NCI-H524 treated with DMSO at 0.1 percent for 48 hours (cell line): ENCODE results near the gene AUH.
"Not testable (repeated sequence)": the region's sequence is repeated elsewhere in the genome, so short reads cannot be mapped to it uniquely, and the experiment has no call there.

ENCODE experiments used
- DNase-seq: peaks from one replicate; lab custom pipeline; 2025; lab: John Stamatoyannopoulos, UW

Gene AUH, protein sequence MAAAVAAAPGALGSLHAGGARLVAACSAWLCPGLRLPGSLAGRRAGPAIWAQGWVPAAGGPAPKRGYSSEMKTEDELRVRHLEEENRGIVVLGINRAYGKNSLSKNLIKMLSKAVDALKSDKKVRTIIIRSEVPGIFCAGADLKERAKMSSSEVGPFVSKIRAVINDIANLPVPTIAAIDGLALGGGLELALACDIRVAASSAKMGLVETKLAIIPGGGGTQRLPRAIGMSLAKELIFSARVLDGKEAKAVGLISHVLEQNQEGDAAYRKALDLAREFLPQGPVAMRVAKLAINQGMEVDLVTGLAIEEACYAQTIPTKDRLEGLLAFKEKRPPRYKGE

DNA sequence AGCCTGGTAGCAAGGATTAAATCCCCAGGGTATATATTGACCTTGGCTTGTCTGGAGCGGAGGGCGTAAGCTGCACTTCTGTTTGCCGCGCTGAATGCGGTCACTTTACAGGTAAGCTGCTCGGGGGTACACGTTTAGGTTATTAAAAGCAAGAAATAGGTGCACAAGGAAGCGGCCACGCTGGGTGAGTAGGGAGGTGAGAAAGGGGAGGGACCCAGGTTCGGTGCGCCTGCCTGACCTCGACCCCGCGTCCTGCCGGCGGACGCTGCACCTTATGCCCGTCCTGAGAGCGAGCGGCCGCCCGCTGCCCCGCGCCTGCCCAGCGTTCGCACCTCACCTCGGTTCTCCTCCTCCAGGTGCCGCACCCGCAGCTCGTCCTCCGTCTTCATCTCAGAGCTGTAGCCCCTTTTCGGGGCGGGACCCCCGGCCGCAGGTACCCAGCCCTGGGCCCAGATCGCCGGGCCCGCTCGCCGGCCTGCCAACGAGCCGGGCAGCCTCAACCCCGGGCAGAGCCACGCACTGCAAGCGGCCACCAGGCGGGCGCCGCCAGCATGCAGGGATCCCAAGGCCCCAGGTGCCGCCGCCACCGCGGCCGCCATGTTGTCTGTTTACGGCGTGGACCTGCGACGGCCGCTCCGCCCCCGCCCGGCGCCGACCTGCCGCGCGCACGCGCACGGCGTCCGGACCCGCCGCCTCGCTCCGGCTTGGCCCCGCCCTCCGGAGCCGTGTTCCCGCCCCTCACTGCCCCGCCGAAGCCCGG lies at the start of gene AUH:
AUH (minus strand) TSS at position 628 of the 760 bp plus-strand sequence; CDS start at position 599, 29 bp downstream.
- DNase-seq = no peak

DNA sequence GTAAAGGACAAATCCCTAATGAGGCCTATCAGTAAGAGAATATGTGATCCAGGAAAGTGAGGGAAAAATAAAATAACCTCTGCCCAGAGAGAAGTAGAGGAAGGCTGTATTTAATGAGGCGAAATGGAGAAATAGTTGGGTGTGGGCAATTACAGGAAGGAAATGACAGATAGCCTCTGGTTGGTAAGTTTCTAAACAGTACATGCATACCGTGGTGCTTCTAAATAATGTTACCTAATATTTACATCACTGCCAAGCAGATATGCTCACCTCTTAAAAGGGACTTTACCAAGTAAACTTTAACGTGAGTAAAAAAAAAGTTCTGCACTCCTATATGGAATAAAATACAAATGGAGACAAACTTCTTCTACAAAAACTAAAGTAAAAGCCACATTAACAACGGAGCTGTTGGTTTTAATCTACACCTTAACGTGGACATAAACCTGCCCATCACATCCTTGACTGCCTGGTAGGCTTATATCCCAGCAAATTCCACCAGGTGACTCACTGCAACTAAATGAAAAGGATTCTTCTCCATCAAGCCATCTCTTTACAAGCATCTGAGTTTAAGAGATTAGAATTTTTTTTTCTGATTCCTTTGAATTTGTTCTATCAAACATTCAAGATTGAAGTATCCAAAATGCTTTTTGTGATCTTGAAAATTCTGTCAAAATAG lies 49.5 kb upstream of the AUH start:
- DNase-seq = no peak

DNA sequence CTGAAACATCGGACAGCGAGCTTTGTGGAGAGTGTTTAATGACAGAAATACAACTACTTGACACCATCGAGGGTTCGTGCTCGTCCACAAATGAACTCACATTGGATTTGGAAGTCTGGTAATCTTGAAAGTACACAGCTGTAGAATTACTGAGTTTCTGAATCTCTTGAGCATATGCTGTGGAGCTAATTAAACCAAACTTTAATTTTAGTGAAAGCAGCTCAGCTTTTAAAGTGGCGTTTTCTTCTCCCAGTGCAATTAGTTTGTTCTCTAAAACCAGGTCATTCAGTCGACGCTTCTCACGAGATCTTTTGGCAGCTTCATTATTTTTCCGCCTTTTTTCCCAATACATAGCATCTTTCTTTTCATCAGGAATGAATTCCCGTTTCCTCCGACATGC lies 48.4 kb upstream of the AUH start:
- no peak for DNase-seq

DNA sequence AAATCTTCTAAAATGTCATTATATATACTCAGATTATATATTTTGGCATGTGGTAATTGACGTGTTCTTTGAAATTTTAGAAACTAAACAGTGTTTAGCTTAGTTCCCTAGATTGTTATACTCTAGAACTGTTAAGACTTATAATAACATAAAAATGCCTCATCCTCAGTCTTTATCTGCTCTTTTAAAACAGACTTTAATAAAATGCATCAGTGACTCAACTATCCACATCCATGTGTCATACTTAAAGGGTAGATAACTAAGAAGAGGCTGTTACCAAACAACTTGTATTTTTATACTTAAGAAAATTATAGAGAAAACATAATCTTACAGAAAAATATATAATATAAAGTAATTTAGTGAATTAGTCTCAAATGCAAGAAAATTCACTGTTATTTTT lies 46.8 kb upstream of the AUH start:
- no peak for DNase-seq

DNA sequence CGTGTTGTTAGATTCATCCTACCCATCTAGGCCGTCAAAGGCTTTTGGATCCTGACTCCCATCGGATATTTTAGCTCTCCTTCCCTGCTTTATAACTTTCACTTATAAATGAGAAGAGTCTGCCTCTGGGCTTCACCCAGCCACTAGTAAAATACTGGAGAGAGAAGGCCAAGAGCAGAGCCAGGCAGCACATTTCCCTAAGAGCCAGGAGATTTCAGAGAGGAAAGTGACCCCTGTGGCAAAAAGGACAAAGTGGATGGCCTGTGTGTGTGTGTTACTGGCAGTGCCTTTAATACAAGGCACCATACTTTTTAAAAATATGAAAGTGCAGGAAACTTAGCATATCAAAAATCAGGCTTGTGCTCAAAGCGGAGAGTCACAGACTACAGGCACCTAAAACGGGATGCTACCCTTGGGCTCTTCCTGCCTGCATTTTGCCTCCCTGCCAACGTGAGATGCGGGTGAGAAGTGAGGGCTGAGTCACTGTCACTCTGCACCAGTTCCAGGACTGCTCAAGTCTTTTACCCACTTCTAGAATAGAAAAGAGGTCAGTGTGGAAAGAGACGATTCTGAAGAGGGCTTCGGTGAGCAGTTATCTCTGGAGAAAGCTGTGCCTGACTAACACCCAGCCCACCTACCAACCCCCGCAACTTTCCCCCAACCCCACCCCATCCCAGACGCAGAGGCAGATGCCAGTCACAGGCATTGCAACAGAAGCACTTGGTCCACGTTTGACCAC lies 46.0 kb upstream of the AUH start:
- no peak for DNase-seq

DNA sequence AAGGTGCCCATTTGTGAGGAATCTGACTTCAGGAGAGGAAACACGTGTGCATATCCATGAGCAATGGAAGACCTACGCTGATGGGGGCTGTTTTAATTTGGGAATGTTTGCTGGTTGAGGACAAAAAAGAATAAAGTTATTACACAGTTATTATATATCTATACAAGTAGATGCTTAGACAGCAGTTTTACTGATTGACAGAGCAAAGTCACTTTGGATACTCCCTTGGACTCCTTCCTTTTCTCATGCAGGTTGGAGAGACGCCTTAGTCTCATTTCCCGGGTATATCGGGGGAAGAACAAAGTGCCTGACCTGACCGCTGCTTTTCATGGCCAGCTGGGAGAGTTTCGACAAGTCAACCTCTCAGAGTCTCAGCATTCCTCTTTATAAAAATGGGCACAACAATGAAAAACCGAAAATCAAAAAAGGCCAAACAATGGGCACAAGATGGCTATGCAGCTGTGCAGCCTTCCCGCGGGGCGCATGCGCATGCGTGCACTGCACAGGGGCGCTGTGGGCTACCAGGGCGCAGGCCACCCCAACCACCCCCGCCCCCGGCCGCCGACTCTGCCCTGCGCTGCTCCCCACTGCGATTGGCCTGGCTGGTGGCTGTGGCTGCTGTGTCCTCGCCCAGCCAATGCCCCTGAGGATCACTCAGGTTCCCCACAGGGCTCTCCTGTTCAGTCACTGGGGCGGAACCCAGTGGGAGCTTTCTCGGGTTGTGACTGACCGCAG lies 43.8 kb upstream of the AUH start:
- DNase-seq = no peak

DNA sequence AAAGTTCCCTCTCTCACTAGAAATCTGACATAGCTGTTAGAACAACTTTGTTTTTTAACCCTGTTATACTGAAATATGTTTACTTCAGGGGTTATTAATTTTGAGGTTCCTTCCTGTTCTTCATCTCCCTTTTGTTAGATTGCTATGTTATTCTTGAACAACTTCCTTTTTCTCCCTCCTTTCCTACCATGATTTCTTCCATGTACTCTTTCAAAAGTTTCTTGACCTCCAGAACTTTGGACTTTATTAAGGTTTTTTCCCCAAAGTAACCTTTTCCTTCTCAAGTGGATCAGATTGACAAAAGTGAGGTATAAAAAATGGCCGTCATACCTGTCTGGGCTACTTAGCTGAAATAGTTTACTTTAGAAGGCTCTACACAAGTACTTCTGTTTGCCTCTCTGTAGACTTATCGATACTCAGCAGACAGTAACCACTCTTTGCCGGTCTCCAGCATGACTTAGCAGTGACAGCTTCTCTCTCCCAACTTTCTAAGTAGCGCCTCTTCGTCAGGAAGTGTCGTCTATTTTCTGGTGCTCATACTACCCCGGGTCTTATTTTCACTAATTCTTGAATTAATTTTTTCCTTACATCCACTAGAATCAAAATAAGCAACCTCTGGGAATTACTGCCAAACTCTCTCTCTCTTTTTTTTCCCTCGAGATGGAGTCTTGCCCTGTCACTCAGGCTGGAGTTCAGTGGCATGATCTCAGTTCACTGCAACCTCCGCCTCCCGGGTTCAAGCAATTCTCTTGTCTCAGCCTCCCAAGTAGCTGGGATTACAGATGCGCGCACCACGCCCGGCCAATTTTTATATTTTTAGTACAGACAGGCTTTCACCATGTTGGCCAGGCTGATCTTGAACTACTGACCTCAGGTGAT lies 42.2 kb upstream of the AUH start:
- DNase-seq = no peak

DNA sequence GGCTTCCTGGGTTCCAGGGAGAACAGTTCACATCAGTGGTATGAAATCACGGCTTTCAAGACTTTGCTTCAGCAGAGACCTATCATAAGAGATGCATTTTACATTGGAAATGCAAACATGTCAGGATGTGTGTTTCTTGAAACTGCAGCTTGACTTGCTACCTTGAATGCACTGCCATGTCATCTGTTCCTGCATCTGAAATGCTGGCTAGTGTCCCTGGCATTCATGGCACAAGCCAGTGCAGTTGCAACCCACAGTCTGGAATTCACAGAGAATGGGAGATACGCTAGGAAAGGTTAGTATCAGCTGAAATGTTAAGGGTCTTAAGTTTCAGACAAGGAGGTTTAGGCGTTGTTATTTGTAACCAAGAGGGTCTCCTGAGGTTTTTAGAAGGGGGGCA lies 37.2 kb upstream of the AUH start:
- no peak for DNase-seq

DNA sequence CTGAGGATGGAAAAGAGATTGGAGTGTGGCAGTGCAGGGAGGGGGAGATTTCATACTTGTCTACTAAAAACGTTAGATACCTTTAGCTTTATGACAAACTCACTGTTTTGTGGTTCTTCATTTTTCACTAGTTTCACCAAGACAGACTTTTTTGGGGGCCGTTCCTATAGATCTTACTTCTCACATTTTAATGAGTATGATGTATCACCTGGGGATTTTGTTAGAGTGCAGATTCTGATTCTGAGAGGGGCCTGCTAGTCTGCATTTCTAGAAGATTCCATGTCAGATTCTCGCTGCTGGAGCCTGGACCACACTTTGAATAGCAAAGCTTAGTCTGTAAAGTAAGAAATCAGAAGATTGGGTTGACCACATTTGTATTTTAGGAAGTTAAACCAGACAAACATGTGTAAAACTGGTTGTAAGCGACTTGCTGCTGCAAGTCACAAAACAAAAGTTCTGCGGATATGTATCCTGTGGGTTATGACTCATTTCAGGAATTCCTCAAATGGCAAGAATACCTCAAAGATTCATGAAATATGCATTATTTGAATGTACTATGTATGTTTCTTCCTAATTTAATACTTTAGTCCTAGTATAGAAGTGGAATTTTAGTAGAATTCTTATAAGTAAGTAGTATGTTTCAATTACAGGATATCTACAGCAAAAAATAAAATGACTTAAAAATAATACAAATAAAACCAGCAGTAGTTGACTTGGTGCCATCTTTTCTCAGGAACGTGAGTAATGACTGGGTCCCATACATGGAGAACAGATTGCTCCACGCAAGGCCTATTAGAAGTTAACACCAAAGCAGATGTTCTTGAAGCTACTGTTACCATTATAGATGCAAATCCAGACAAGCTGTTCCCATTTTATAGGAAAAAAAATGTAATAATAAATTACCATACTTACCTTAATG lies 34.1 kb upstream of the AUH start:
- DNase-seq = no peak

DNA sequence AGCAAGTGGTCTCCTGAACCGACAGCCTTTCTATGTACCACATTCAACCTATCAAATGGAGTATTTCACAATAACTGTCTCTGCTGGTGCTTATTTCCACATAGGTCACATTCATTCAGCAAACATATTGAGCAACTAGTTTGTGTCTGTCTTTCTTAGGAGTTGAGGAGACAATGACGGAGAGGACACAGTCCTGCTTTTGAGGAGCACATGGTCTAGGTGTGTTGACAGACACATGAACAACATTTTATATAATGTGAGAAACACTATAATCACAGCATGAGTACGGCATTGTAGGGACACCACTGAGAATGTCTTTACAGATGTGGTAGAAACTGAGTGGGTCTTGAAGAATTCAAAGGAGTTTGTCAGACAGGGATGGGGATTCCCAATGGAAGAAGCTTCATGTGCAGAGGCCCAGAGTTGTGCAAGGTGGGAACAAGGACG lies 33.4 kb upstream of the AUH start:
- DNase-seq = no peak

DNA sequence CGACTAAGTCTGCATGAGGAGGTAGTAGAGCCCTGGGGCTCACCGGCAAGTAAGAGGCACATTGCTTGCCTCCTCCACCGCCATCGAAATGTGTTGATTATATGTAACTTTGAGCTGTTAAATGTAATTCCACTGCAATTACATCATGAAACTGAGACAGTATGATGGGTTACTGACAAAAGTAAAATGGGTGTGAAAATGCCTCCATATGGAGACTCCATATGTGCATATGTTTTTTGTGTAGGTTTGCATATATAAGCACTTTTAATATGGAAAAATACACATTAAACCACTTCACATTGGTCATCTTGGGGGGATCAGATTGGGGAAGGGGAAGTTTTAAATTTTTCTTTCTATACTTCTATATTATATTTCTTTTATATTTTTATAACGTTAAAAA lies 32.1 kb upstream of the AUH start:
- DNase-seq = no peak

DNA sequence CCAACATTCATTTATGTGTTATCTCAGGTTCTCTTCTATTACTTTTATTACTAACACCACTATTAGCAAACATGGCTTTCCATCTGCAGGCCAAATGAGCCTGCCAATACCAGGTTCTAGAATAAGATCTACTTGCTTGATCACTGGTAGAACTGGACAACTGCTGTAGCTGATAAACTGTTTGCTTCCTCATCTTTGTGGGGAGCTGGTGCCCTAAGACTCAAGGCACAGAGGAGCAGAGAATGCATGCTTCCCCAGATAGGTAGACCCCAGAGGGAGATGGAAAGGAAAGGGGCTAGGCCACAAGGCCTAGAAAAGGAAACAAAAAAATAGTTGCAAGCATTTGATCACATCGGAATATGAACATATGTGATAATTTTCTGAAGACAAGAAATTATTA lies 30.7 kb upstream of the AUH start:
- no peak for DNase-seq

DNA sequence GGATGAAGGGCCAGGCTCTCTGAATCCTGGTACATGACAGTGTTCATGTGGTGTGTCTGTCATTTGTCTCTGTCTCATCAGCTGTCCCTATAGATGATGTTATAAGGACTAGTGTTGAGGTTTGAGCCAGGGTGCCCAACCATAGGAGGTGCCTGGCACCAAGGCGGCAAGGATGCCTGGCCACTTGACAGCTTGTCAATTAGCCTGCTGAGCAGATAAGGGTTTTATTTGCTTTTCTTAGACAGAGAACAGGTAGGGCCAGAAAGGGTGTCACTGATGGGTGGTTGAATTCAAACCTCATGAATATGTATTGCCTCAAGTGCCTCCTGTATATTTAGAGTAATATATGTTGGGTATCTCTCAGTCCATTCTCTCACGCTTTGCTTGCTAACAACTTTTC lies 30.1 kb upstream of the AUH start:
- no peak for DNase-seq

DNA sequence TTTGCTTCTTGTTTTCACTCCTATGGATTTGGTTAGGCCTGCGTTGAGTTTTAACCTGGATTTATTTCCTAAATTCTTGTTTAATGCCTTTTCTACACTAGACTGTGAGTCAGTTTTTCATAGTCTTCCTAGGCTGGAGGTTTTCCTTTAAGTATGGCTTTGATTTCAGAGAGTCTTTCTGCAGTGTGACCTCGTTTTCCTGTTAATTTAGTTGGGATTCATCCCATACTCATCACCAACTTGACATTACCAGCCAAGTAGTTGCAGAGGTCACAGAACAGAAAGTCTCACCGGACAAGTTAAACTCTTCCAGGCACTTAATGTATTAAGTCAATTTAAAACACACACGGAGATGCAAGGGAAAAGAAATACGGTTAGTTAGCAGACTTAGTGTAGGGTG lies 29.7 kb upstream of the AUH start:
- no peak for DNase-seq

DNA sequence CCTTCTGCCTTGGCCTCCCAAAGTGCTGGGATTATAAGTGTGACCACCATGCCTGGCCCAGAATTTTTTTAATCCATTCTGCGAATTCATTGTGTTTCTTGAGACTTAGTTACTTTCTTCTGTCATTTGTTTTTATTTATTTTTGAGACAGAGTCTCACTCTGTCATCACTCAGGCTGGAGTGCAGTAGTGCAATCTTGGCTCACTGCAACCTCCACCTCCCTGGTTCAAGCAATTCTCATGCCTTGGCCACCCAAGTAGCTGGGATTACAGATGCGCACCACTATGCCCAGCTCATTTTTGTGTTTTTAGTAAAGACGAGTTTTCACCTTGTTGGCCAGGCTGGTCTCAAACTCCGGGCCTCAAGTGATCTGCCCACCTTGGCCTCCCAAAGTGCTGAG lies 28.0 kb upstream of the AUH start:
- not testable (repeated sequence) for DNase-seq

DNA sequence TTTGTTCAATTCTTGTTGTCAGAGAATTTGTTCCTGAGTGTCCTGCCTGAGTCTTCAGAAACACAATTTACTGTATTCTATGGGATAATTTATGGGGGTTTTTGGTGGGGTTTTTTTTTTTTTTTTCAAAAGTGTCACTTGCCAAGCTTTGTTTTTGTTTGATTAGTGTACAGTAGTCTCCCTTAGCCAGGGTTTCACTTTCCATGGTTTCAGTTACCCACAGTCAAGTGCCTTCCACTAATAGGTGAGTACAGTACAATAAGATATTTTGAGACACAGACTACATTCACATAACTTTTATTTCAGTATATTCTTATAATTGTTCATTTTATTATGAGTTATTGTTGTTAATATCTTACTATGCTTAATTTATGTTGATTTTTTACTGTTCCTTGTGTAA lies 25.0 kb upstream of the AUH start:
- DNase-seq = no peak

DNA sequence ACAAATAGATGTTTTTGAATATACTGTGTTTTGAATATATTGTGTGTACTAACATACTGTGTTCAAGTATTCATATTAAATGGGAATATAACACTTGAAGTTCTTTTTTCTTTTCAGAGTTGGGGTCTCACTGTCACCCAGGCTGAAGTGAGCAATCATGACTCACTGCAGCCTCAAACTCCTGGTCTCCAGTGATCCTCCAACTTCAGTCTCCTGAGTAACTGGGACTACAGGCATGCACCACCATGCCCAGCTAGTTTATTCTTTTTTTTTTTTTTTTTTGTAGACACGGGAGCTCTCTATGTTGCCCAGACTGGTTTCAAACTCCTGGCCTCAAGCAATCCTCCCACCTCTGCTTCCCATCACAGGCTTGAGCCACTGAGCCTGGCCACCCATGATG lies 23.2 kb upstream of the AUH start:
- DNase-seq = no peak

DNA sequence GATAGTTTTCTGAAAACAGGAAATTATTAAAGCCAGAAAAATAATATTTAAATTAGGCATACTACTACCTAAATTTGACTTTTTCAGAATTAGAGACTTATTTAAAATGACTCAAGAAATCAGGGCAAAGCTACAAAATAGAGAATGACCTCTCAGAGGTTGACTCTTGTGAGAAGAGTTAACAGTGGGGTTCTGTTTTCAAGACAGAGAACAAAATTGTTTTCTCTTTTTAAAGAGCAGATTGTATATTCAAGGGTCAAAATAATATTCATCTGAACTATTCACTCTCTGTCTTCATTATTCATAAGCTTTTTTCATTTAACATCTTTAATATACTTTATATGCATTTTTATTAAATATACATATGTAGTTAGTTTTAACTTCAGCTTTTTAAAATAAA lies 21.9 kb upstream of the AUH start:
- DNase-seq = no peak

DNA sequence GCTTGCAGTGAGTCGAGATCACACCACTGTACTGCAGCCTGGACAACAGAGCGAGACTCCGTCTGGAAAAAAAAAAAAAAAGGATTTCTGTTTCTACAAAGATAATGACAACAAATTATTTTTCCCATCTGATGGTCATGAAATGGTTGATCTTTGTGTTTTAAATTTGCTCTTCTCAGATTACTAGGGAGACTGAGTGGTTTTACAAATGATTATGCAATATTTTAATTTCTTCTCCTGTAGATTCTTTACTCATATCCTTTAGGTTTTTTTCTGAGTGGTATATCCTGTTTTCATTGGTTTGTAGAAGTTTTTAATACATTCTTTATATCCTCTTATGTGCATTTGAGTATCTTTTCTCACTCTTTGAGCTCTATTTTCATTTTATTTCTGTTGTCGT lies 20.6 kb upstream of the AUH start:
- no peak for DNase-seq

DNA sequence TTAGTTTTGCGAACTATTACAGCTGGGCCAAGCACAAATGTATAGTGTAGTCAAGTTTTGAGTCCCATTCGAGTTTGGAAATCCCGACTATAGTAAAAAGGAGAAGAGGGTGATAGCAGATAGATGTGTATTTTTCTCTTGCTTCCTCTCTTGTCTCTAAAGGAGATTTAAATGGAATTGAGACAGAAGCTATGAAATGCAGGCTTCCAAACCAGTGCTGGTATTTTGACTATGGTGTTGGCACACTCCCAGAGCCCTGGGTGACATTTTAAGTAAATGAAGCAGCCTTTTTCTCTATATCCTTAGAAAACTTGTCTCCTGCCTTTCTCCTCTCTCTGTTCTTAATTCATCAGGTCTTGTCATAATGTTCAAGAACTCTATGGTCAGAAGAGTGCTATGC lies 17.7 kb upstream of the AUH start:
- DNase-seq = no peak
